HCT116 (cell line): ENCODE measurements around the gene SLAMF1. TPM values are rescaled to one million over a fixed set of nuclear protein-coding genes. Genes with fewer than 3 reads are reported as not detected.

ENCODE experiments used
- ATAC-seq: fragments of 200-7000 bp; cut with Tn5 transposase; 2 replicates; pipeline ENCODE4 v1.9.1; 2020; ENCODE audit warnings: mild to moderate bottlenecking, moderate library complexity
- BruUV-seq: library from RNA; stranded (reverse); fragments of 400-500 nt; replicated peaks from 2 replicates; lab custom pipeline; 2021; lab: Mats Ljungman, UMichigan
- CTCF ChIA-PET: fragments of 300-600 bp; sonication (Branson Sonifier 250); formaldehyde crosslinking; loops from one replicate; lab custom pipeline; 2021; ENCODE audit warnings: antibody characterized with exemption; lab: Charles Lee
- POLR2A ChIA-PET: fragments of 300-600, 350-600 bp; sonication (Branson Sonifier 250); formaldehyde crosslinking; loops from one replicate; lab custom pipeline; 2021; ENCODE audit warnings: antibody characterized with exemption; lab: Charles Lee
- RAD21 ChIA-PET, 2 experiments: fragments of 300-600 bp; sonication (Branson Sonifier 250); formaldehyde crosslinking; loops; one replicate each; lab custom pipeline; 2023; ENCODE audit warnings: low total read pairs in 2 of 2; ENCODE audit not compliant: uncharacterized antibody in 2 of 2, unreplicated experiment in 2 of 2, low non-redundant PET in 1 of 2; lab: Charles Lee
- DNase-seq: peaks from one replicate; pipeline ENCODE4 v3.0.0-alpha.2; 2010; ENCODE audit warnings: low read depth, low spot score
- H2AFZ ChIP-seq: fragments of 200-600 bp; shearing (Covaris generic), sonication (generic); 2 replicates; pipeline ENCODE4 v1.6.1; 2017; ENCODE audit warnings: low read depth, mixed run types, mixed read lengths, antibody characterized with exemption, low read length; ENCODE audit not compliant: poor library complexity, severe bottlenecking
- H3K27ac ChIP-seq: 2 replicates; pipeline ENCODE4 v1.5.1; 2012; ENCODE audit warnings: low read depth, low read length
- H3K27me3 ChIP-seq: fragments of 200-600 bp; sonication (generic); 2 replicates; pipeline ENCODE4 v1.6.1; 2016; ENCODE audit warnings: mixed run types, low read length, mixed read lengths; ENCODE audit not compliant: insufficient read depth
- H3K36me3 ChIP-seq, 2 experiments: fragments of 200-500 bp in 1 of 2; fragments of 200-600 bp in 1 of 2; sonication (Bioruptor generic) in 1 of 2; sonication (generic) in 1 of 2; 2 replicates each; pipeline versions ENCODE4 v1.5.1 to v1.6.1; 2014 to 2016; ENCODE audit warnings: low read length in 2 of 2, inconsistent platforms in 1 of 2, mixed read lengths in 1 of 2, mixed run types in 1 of 2; ENCODE audit not compliant: insufficient read depth in 2 of 2, control insufficient read depth in 1 of 2
- H3K4me1 ChIP-seq, 2 experiments: fragments of 200-600 bp in 1 of 2; sonication (generic) in 1 of 2; 2 replicates each; pipeline versions ENCODE4 v1.5.1 to v1.6.1; 2012 to 2017; ENCODE audit warnings: low read length in 2 of 2, inconsistent platforms in 1 of 2, mild to moderate bottlenecking in 1 of 2, mixed read lengths in 1 of 2, mixed run types in 1 of 2, moderate library complexity in 1 of 2; ENCODE audit not compliant: insufficient read depth in 2 of 2, control insufficient read depth in 1 of 2
- H3K4me2 ChIP-seq: fragments of 200-600 bp; sonication (generic); 2 replicates; pipeline ENCODE4 v1.6.1; 2017; ENCODE audit warnings: mixed run types, low read length, mixed read lengths
- H3K4me3 ChIP-seq, 2 experiments: fragments of 200-600 bp in 1 of 2; sonication (generic) in 1 of 2; replicated peaks in 1 of 2; 2 replicates each; pipeline ENCODE4 v1.5.1; 2011 to 2016; ENCODE audit warnings: low read length in 2 of 2, control low read depth in 1 of 2, low read depth in 1 of 2, mild to moderate bottlenecking in 1 of 2, mixed read lengths in 1 of 2, mixed run types in 1 of 2
- H3K79me2 ChIP-seq: fragments of 200-600 bp; sonication (generic); 2 replicates; pipeline ENCODE4 v1.6.1; 2017; ENCODE audit warnings: mild to moderate bottlenecking, mixed run types, low read length, moderate library complexity, mixed read lengths; ENCODE audit not compliant: insufficient read depth
- H3K9ac ChIP-seq: fragments of 200-600 bp; sonication (generic); 2 replicates; pipeline ENCODE4 v1.6.1; 2016; ENCODE audit warnings: low read length, mixed read lengths
- H3K9me2 ChIP-seq: fragments of 200-600 bp; sonication (generic), shearing (Covaris generic); 2 replicates; pipeline ENCODE4 v1.6.1; 2017; ENCODE audit warnings: mixed run types, mild to moderate bottlenecking, moderate library complexity; ENCODE audit not compliant: insufficient read depth
- H3K9me3 ChIP-seq, 2 experiments: fragments of 200-500 bp in 1 of 2; fragments of 200-600 bp in 1 of 2; sonication (Bioruptor generic) in 1 of 2; sonication (generic) in 1 of 2; 2 replicates each; pipeline ENCODE4 v1.6.1; 2014 to 2017; ENCODE audit warnings: low read length in 2 of 2, mixed read lengths in 2 of 2, inconsistent platforms in 1 of 2, low read depth in 1 of 2, mild to moderate bottlenecking in 1 of 2, mixed run types in 1 of 2, moderate library complexity in 1 of 2; ENCODE audit not compliant: control insufficient read depth in 1 of 2, insufficient read depth in 1 of 2
- H4K20me1 ChIP-seq: fragments of 200-600 bp; sonication (generic), shearing (Covaris generic); 2 replicates; pipeline ENCODE4 v1.6.1; 2017; ENCODE audit warnings: mixed run types, mild to moderate bottlenecking, moderate library complexity; ENCODE audit not compliant: insufficient read depth
- CBX3 ChIP-seq: IDR thresholded peaks from 2 replicates; pipeline ENCODE4 v1.6.1; 2012; ENCODE audit warnings: low read depth
- CEBPB ChIP-seq: IDR thresholded peaks from 2 replicates; pipeline ENCODE4 v1.6.1; 2012; ENCODE audit warnings: low read depth
- ELF1 ChIP-seq: IDR thresholded peaks from 2 replicates; pipeline ENCODE4 v1.6.1; 2012; ENCODE audit warnings: low read depth, borderline replicate concordance
- EZH2phosphoT487 ChIP-seq: fragments of 200-600 bp; IDR thresholded peaks from 2 replicates; pipeline ENCODE4 v1.6.1; 2018; ENCODE audit warnings: antibody characterized with exemption, borderline replicate concordance
- FOSL1 ChIP-seq: IDR thresholded peaks from 2 replicates; pipeline ENCODE4 v1.6.1; 2012; ENCODE audit warnings: low read depth
- JUND ChIP-seq: IDR thresholded peaks from 2 replicates; pipeline ENCODE4 v1.6.1; 2012
- POLR2A ChIP-seq: IDR thresholded peaks from 2 replicates; pipeline ENCODE4 v1.7.0; 2011; ENCODE audit warnings: borderline replicate concordance; ENCODE audit not compliant: insufficient read depth, insufficient read length; ENCODE audit errors: extremely low read depth
- POLR2AphosphoS5 ChIP-seq: IDR thresholded peaks from 2 replicates; pipeline ENCODE4 v1.6.1; 2011; ENCODE audit warnings: mild to moderate bottlenecking, low read depth, low read length, moderate library complexity
- RAD21 ChIP-seq: IDR thresholded peaks from 2 replicates; pipeline ENCODE4 v1.6.1; 2012; ENCODE audit warnings: low read depth, mild to moderate bottlenecking
- SIN3A ChIP-seq: IDR thresholded peaks from 2 replicates; pipeline ENCODE4 v1.6.1; 2012; ENCODE audit warnings: low read depth
- SP1 ChIP-seq: IDR thresholded peaks from 2 replicates; pipeline ENCODE4 v1.6.1; 2012; ENCODE audit warnings: low read depth
- SRF ChIP-seq: IDR thresholded peaks from 2 replicates; pipeline ENCODE4 v1.6.1; 2012; ENCODE audit warnings: low read depth
- YY1 ChIP-seq: IDR thresholded peaks from 2 replicates; pipeline ENCODE4 v1.6.1; 2011; ENCODE audit warnings: low read length, low read depth, moderate library complexity, mild to moderate bottlenecking; ENCODE audit not compliant: insufficient replicate concordance; ENCODE audit errors: extremely low read depth
- ZFX ChIP-seq: fragments of 450-650 bp; IDR thresholded peaks from 2 replicates; pipeline ENCODE4 v1.6.1; 2017
- ZNF274 ChIP-seq: fragments of 200-500 bp; sonication (Bioruptor generic); IDR thresholded peaks from 2 replicates; pipeline ENCODE4 v1.6.1; 2014; ENCODE audit warnings: mild to moderate bottlenecking, low read depth, low read length, inconsistent platforms
- intact Hi-C: fragments of 100-400 bp; cut with micrococcal nuclease; formaldehyde crosslinking; loops from 2 replicates; pipeline ENCODE4 v1.10.0; 2022
- total RNA-seq: library from RNA; stranded (reverse); gene quantifications from one replicate; pipeline ENCODE4 v1.2.1, GENCODE V29; 2021; ENCODE audit not compliant: unreplicated experiment
- TF ChIP-seq, protein P1 (sequence below): IDR thresholded peaks from 2 replicates; pipeline ENCODE4 v1.6.1; 2012
- TF ChIP-seq, protein P2 (sequence below): IDR thresholded peaks from 2 replicates; pipeline ENCODE4 v1.6.1; 2012; ENCODE audit warnings: low read depth

The SLAMF1 gene
- total RNA-seq, 1 experiment from 2014 or later = 0.30 TPM

DNA sequence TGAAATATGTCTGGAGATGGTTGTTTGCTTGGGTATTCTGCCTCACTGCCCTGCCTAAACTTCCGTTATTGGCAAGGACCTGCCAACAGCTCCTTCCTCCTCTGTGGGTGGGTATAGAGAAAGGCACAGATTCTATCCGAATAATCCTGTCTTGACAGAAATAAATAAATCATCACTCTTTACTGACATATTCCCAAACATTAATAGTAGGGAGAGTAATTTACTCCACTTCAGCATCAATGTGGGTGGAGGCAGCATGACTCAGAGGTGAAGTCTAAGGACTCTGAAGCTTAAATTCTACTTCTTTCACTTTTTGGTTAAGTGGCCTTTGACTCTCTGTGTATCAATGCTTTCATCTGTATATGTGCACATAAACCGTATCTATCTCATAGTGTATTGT, 70.5 kb downstream of the SLAMF1 start:
- H3K9ac ChIP-seq = no peak overlapping the region
- ATAC-seq (no peak), DNase-seq (no peak)
- ChIA-PET POLR2A (no interaction called here), CTCF (no interaction called here), RAD21 (no interaction called here)
- H2AFZ ChIP-seq = no peak overlapping the region
- no peak overlapping the region for H3K27ac ChIP-seq
- no TSS peak for BruUV-seq
- no peaks in the 10 kb centered on the region for H3K9me3 ChIP-seq
- no peaks in the 10 kb centered on the region for H3K9me2 ChIP-seq
- intact Hi-C loops = no loop called here
- H3K4me3 ChIP-seq = no peak overlapping the region
- H3K36me3 ChIP-seq = no peaks in the 10 kb centered on the region
- TF ChIP-seq POLR2AphosphoS5 (no peak), CEBPB (no peak), JUND (no peak), YY1 (no peak), RAD21 (no peak)
- TF ChIP-seq, protein P1, sequence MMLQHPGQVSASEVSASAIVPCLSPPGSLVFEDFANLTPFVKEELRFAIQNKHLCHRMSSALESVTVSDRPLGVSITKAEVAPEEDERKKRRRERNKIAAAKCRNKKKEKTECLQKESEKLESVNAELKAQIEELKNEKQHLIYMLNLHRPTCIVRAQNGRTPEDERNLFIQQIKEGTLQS = no peak
- H3K4me2 ChIP-seq = no peak overlapping the region
- no peaks in the 10 kb centered on the region for H3K4me1 ChIP-seq
- H3K79me2 ChIP-seq = no peaks in the 10 kb centered on the region
- no peaks in the 10 kb centered on the region; the same call in 1 of the 2 replicates for H3K27me3 ChIP-seq
- H4K20me1 ChIP-seq = no peaks in the 10 kb centered on the region

DNA sequence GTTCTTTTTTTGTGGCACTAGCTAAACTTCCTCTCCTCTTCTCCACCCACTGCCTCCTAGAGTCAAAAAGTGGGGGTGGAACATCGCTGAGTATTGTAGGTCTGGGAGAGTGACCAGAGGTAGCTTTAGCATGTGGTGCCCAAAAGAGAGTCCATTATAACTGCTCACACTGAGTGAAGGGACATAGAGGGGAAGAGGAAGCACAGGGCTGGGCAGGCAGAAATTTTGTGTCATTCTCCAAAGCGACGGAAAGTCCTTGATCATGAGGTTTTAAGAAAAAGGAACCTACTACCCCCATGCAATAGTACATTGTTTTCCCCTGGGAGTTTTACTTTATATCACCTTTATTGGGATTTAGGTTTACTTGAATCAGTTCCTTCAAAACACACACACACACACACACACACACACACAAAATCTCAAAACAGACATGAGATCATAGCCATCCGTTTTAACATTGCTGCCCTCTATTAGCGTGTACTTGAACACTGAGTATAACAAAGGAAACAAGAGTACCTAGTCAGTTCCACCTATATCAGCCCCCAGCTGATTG, 71.7 kb downstream of the SLAMF1 start:
- RAD21 ChIA-PET = interaction anchor here in 1 of 2 experiments (0.7 kb wide), 1 partner anchor 97 kb away, joined by 4 read pairs; no protein-coding TSS in a partner anchor
- Histone ChIP-seq H3K9ac (no peak overlapping the region), H3K9me2 (no peaks in the 10 kb centered on the region), H3K4me3 (no peak overlapping the region), H4K20me1 (no peaks in the 10 kb centered on the region), H3K4me2 (no peak overlapping the region), H2AFZ (no peak overlapping the region), H3K27me3 (no peaks in the 10 kb centered on the region; the same call in 1 of the 2 replicates), H3K79me2 (no peaks in the 10 kb centered on the region), H3K36me3 (no peaks in the 10 kb centered on the region), H3K4me1 (no peaks in the 10 kb centered on the region), H3K9me3 (no peaks in the 10 kb centered on the region), H3K27ac (no peak overlapping the region)
- intact Hi-C loops = no loop called here
- no TSS peak for BruUV-seq
- no peak for ATAC-seq
- POLR2A ChIA-PET = no interaction called here
- no peak for TF ChIP-seq CBX3
- TF ChIP-seq SP1 = no peak
- no peak for TF ChIP-seq SIN3A
- no peak for TF ChIP-seq ELF1
- no peak for TF ChIP-seq ZFX
- TF ChIP-seq, protein P2, sequence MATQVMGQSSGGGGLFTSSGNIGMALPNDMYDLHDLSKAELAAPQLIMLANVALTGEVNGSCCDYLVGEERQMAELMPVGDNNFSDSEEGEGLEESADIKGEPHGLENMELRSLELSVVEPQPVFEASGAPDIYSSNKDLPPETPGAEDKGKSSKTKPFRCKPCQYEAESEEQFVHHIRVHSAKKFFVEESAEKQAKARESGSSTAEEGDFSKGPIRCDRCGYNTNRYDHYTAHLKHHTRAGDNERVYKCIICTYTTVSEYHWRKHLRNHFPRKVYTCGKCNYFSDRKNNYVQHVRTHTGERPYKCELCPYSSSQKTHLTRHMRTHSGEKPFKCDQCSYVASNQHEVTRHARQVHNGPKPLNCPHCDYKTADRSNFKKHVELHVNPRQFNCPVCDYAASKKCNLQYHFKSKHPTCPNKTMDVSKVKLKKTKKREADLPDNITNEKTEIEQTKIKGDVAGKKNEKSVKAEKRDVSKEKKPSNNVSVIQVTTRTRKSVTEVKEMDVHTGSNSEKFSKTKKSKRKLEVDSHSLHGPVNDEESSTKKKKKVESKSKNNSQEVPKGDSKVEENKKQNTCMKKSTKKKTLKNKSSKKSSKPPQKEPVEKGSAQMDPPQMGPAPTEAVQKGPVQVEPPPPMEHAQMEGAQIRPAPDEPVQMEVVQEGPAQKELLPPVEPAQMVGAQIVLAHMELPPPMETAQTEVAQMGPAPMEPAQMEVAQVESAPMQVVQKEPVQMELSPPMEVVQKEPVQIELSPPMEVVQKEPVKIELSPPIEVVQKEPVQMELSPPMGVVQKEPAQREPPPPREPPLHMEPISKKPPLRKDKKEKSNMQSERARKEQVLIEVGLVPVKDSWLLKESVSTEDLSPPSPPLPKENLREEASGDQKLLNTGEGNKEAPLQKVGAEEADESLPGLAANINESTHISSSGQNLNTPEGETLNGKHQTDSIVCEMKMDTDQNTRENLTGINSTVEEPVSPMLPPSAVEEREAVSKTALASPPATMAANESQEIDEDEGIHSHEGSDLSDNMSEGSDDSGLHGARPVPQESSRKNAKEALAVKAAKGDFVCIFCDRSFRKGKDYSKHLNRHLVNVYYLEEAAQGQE = no peak
- TF ChIP-seq EZH2phosphoT487 = no peak
- no peak for TF ChIP-seq ZNF274
- no peak for TF ChIP-seq SRF
- TF ChIP-seq FOSL1 = no peak
- no peak for TF ChIP-seq POLR2A
- DNase-seq = no peak
- CTCF ChIA-PET = no interaction called here
